A673 (cell line): Measurements from ENCODE around the gene ZNF813.

Experiments used
- EZH2 ChIP-seq: fragments of 200-600 bp; sonication (generic); IDR thresholded peaks from 2 replicates; pipeline ENCODE4 v1.6.1; 2017; ENCODE audit warnings: borderline replicate concordance, low read depth, mild to moderate bottlenecking, mixed read lengths, antibody characterized with exemption, low read length; ENCODE audit not compliant: poor library complexity, severe bottlenecking
- TF ChIP-seq, protein P1 (sequence below): fragments of 300-800, 200-600 bp; sonication (generic); conservative IDR thresholded peaks from 2 replicates; pipeline ENCODE4 v1.5.1; 2017; ENCODE audit warnings: low read depth, mild to moderate bottlenecking, antibody characterized with exemption, low read length, moderate library complexity, mixed read lengths

GRCh38 chr19:53509845-53510244 is 42.3 kb downstream of the ZNF813 start:
- TF ChIP-seq, protein P1, sequence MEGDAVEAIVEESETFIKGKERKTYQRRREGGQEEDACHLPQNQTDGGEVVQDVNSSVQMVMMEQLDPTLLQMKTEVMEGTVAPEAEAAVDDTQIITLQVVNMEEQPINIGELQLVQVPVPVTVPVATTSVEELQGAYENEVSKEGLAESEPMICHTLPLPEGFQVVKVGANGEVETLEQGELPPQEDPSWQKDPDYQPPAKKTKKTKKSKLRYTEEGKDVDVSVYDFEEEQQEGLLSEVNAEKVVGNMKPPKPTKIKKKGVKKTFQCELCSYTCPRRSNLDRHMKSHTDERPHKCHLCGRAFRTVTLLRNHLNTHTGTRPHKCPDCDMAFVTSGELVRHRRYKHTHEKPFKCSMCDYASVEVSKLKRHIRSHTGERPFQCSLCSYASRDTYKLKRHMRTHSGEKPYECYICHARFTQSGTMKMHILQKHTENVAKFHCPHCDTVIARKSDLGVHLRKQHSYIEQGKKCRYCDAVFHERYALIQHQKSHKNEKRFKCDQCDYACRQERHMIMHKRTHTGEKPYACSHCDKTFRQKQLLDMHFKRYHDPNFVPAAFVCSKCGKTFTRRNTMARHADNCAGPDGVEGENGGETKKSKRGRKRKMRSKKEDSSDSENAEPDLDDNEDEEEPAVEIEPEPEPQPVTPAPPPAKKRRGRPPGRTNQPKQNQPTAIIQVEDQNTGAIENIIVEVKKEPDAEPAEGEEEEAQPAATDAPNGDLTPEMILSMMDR: no peak
- TF ChIP-seq EZH2: no peak
